NCI-H345 treated with DMSO at 0.1 percent for 48 hours (cell line): ENCODE results near the gene HERPUD1.
A peak's percentile ranks its signal among the peaks of the same experiment; 100 is the strongest.

Source experiments
- DNase-seq: peaks from one replicate; lab custom pipeline; 2025; ENCODE audit not compliant: unreplicated experiment; lab: John Stamatoyannopoulos, UW

The HERPUD1 gene

GRCh38 chr16:56910654-56911539, 21.0 kb upstream of the HERPUD1 start:
- DNase-seq: peak; percentile 85

GRCh38 chr16:56911771-56912571, 20.0 kb upstream of the HERPUD1 start:
- DNase-seq: no peak

- no peak for DNase-seq
These were observed 18.9 kb upstream of the HERPUD1 start for GRCh38 chr16:56912746-56913708.

GRCh38 chr16:56914896-56915295, 17.0 kb upstream of the HERPUD1 start:
- DNase-seq: no peak

- DNase-seq: no peak
These were observed 16.4 kb upstream of the HERPUD1 start for GRCh38 chr16:56915336-56916119.

- no peak for DNase-seq
These were observed 15.2 kb upstream of the HERPUD1 start for GRCh38 chr16:56916571-56917403.

- no peak for DNase-seq
These were observed 13.4 kb upstream of the HERPUD1 start for GRCh38 chr16:56918467-56919012.

- no peak for DNase-seq
These were observed 12.7 kb upstream of the HERPUD1 start for GRCh38 chr16:56919099-56919800.

GRCh38 chr16:56921571-56921970, 10.4 kb upstream of the HERPUD1 start:
- DNase-seq: no peak

GRCh38 chr16:56923481-56924091, 8.4 kb upstream of the HERPUD1 start:
- DNase-seq: no peak

- DNase-seq: no peak
These were observed 4.5 kb upstream of the HERPUD1 start for GRCh38 chr16:56927471-56927870.

- DNase-seq: no peak
These were observed 2.3 kb upstream of the HERPUD1 start for GRCh38 chr16:56929639-56930038.

- peak; percentile 65 for DNase-seq
These were observed 1.3 kb upstream of the HERPUD1 start for GRCh38 chr16:56930486-56931270.

GRCh38 chr16:56931271-56931891, 561 bp upstream of the HERPUD1 start:
- no peak for DNase-seq

- DNase-seq: no peak
These were observed 1.0 kb downstream of the HERPUD1 start for GRCh38 chr16:56932721-56933619.
